HG02588 (cell line): ENCODE measurements around the gene COPZ2.
"Not testable (repeated sequence)": the region's sequence is repeated elsewhere in the genome, so short reads cannot be mapped to it uniquely, and the experiment has no call there.

Source experiments
- ATAC-seq: cut with Tn5 transposase; IDR thresholded peaks from one replicate; pipeline ENCODE4 v1.9.1; 2021; ENCODE audit warnings: mild to moderate bottlenecking, moderate library complexity; ENCODE audit not compliant: unreplicated experiment

The COPZ2 gene

GRCh38 chr17:48037036-48037837 lies at the start of gene COPZ2:
TSS of gene COPZ2 (minus strand) at chr17:48037797. CDS start at chr17:48037777, 20 bp downstream.
- peak; percentile 57 for ATAC-seq

GRCh38 chr17:48084932-48085331 lies 47.3 kb upstream of the COPZ2 start:
- ATAC-seq = no peak

DNA sequence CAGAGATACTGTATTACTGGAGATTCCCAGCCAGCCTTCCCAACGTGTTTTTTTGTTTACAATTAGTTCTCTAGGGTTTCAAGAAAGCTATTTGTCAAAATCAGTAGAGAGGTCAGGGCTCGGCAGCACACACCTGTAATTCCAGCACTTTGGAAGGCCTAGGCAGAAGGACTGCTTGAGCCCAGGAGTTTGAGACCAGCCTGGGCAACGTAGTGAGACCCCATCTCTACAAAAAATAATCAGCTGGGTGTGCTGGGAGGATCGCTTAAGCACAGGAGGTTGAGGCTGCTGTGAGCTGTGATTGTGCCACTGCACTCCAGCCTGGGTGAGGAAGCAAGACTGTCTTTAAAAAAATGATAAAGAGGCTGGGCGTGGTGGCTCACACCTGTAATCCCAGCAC lies 44.3 kb upstream of the COPZ2 start:
- no peak for ATAC-seq

- not testable (repeated sequence) for ATAC-seq
Measured at GRCh38 chr17:48077152-48077551, 39.6 kb upstream of the COPZ2 start.

DNA sequence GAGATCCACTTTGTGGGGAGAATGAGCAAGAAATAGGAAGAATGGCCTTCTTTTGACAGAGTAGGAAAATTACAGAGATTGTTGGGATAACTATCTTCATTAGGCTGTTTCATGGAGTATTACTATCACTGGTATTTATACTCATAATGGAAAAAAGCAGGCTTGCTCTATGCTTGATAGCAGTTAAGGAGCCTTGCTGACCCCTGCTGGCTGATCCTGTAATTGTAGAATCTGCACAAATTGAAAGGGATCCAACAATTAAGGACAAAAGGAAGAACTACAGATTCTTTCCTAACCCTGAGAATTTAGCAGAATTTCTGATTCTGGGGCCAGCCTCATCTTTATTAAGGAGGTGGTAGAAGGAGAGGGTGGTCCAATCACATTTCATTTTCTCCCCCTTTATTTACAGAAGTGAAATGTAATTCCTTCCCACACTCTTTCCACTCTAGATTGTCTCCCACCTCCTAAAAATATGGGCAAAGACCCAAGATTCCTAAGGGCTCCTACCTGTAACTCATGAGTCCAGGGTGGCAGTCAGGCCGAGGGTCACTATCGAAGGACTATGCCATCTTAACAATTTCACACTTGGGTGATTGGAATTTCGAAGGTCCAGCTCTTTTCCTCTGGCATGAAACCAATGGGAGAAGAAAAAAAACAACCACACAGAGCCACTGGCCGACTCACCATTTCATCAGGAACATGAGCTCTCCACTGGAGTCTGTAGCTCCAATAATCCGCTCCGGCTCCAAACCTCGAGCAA lies 36.9 kb upstream of the COPZ2 start:
- no peak for ATAC-seq

GRCh38 chr17:48073566-48074094 lies 36.0 kb upstream of the COPZ2 start:
- not testable (repeated sequence) for ATAC-seq

DNA sequence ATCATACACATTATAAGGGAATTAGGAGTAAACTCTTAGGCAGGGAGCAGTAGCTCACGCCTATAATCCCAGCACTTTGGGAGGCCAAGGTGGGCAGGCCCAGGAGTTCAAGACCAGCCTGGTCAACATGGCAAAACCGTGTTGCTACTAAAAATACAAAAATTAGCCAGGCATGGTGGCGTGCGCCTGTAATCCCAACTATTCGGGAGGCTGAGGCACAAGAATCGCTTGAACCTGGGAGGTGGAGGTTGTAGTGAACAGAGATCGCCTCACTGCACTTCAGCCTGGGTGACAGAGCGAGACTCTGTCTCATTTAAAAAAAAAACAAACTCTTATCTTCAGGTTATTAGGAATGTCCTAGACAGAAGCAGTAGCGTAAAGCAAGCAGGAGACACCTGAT lies 35.2 kb upstream of the COPZ2 start:
- ATAC-seq = not testable (repeated sequence)

GRCh38 chr17:48071654-48072053 lies 34.1 kb upstream of the COPZ2 start:
- ATAC-seq = no peak

- ATAC-seq = no peak
Measured at GRCh38 chr17:48070195-48070594, 32.6 kb upstream of the COPZ2 start.

- no peak for ATAC-seq
Measured at GRCh38 chr17:48068491-48068961, 30.9 kb upstream of the COPZ2 start.

DNA sequence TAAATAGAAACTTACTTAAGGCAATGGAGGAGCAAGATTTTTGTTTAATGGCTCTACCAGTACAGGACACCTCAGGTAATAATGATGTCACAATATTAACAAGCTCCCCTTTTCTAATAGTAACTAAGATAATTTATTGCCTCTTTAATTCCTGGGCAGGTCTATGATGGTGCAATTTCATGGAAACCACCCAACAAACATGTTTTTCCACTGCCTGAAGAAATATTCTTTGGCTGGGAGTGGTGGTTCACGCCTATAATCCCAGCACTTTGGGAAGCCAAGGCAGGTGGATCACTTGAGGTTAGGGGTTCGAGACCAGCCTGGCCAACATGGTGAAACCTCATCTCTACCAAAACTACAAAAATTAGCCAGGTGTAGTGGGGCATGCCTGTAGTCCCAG lies 30.2 kb upstream of the COPZ2 start:
- ATAC-seq = not testable (repeated sequence)

DNA sequence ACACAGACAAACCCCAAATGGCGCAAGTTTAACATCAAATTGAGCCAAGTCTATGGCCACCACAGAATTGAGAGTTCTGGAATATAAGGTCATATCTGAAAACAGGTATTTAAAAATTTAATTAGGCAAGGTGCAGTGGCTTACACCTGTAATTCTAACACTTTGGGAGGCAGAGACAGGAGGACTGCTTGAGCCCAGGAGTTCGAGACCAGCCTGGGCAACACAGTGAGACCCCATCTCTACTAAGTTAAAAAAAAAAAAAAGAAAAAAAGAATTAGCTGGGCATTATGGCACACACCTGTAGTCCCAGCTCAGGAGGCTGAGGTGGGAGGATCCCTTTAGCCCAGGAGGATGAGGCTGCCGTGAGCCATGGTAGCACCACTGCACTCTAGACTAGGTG lies 29.6 kb upstream of the COPZ2 start:
- ATAC-seq = no peak

DNA sequence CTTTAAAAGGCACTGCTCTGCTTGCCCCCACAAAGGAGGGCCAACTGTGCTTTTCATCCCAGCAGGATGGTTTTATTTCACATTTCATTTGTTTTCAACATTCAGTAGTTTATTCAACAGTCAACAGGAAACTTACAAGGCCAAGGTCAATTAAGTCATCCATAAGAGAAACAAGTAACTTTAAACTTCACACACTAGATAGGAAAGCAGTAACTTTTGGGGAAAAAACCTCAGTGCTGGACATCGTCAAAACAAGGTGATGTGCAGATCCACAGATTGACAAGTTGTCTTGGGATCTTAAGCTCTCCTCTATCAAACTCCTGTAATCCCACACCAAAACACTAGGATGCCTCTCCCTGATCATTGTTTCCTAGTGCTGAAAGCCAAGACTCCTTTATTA lies 29.1 kb upstream of the COPZ2 start:
- no peak for ATAC-seq

DNA sequence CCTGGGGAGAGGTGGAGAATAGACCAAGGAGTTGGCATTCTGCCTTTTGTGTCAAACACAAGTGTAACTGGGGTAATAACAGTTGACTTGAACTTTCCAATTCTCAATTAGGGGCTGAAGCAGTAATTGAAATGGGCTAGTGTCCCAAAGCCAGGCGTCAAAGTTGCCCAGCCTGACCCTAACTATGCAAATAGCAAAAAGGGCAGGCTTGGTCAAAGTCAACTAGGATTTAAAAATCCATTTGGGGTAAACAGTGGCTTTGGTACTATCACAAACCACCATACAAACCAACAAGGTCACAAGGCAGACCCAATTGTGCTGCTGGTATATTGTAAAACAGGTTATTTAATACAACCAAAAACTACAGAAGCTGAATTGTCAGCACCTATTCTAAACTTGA lies 28.6 kb upstream of the COPZ2 start:
- no peak for ATAC-seq

DNA sequence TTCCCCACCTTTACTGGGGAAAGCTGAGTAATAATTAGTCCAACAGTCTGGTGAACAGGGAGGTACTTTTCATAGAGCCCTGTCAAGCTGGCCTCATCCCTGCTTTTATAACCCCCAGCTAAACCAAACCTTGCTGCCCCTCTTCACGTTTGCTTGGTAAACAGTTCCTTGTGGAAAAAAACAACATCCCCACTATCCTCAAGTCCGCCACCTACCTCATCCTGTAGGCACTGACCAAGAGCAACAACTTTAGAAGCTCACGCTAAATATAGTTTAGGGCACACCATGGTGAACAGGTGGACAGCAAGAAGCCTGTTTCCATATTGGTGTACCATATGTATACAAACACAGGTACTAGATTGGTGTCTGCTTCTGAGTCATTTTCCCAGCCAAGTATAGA lies 27.0 kb upstream of the COPZ2 start:
- ATAC-seq = no peak

DNA sequence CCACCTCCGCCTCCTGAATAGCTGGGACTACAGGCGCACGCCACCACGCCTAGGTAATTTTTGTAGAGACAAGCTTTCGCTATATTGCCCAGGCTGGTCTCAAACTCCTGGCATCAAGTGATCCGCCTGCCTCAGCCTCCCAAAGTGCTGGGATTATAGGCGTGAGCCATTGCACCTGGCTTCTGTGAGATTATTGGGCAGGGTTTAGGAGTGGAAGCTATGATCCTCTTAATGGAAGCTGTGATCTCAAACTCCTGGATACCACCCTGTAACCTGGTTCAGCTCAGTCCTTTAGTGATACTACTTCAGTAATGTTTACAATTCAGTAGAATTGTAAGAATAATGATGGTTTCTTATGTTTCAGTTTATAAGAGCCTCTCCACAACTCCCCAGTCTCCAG lies 24.7 kb upstream of the COPZ2 start:
- ATAC-seq = no peak

- ATAC-seq = no peak
Measured at GRCh38 chr17:48060249-48060648, 22.7 kb upstream of the COPZ2 start.

GRCh38 chr17:48059125-48059668 lies 21.6 kb upstream of the COPZ2 start:
- no peak for ATAC-seq

GRCh38 chr17:48058393-48059124 lies 21.0 kb upstream of the COPZ2 start:
- ATAC-seq = no peak

DNA sequence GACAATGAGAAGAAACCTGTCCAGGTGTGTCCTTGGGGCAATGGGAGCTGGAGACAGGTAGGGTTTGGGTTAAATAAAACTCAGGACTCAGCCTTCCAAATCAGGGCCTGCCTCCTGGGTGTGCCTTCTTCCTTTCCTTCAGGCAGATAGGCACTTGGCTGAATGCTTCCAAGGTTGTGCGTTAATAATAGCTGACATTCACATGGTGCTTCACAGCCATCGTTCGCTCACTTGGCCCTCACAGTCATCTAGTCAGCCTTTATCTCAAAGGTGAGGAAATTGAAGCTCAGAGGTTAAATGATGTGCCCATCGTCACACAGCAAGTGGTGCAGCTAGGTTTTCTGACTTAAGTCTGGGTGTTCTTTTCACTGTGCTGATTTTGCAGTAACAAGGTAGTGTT lies 20.0 kb upstream of the COPZ2 start:
- ATAC-seq = no peak

GRCh38 chr17:48056879-48057278 lies 19.3 kb upstream of the COPZ2 start:
- no peak for ATAC-seq
